Mesothelial cell of epicardium (in vitro differentiated cells): ENCODE data around the gene RBP3. TPM values are rescaled to one million over a fixed set of nuclear protein-coding genes. Genes with fewer than 3 reads are reported as not detected.

ENCODE experiments used
- DNase-seq, 2 experiments: peaks; one replicate each; pipeline ENCODE4 v3.0.0; 2021; ENCODE audit warnings: low spot score in 2 of 2; ENCODE audit not compliant: unreplicated experiment in 2 of 2
- H3K27ac Mint-ChIP-seq: 2 replicates; pipeline ENCODE4 v1.8.0; 2021; ENCODE audit warnings: mixed read lengths
- H3K27me3 Mint-ChIP-seq: 2 replicates; pipeline ENCODE4 v1.8.0; 2021; ENCODE audit warnings: low read depth, mixed read lengths
- H3K36me3 Mint-ChIP-seq: 2 replicates; pipeline ENCODE4 v1.8.0; 2021; ENCODE audit warnings: mixed read lengths
- H3K4me1 Mint-ChIP-seq: 2 replicates; pipeline ENCODE4 v1.8.0; 2021; ENCODE audit warnings: mixed read lengths
- H3K4me3 Mint-ChIP-seq: 2 replicates; pipeline ENCODE4 v1.8.0; 2021; ENCODE audit warnings: mild to moderate bottlenecking, moderate library complexity, mixed read lengths
- H3K9me3 Mint-ChIP-seq: 2 replicates; pipeline ENCODE4 v1.8.0; 2021; ENCODE audit warnings: mixed read lengths
- CTCF ChIP-seq: fragments of 200-600 bp; sonication (generic); IDR thresholded peaks from one replicate; pipeline ENCODE4 v1.5.0; 2021; ENCODE audit warnings: antibody characterized with exemption; ENCODE audit not compliant: unreplicated experiment
- total RNA-seq: library from RNA; stranded (reverse); gene quantifications from 3 replicates; pipeline ENCODE4 v1.2.1, GENCODE V29; 2021

The RBP3 gene
- total RNA-seq, 1 donor from 2014 or later, result not detected

- H3K9me3 Mint-ChIP-seq, result no peaks in the 10 kb centered on the region
- H3K4me3 Mint-ChIP-seq, result no peak overlapping the region
- peaks cover 6% of the 10 kb centered on the region for H3K4me1 Mint-ChIP-seq
- H3K27me3 Mint-ChIP-seq, result no peaks in the 10 kb centered on the region
- H3K36me3 Mint-ChIP-seq, result no peaks in the 10 kb centered on the region
- peak in 1 of 2 experiments; percentile 10 for DNase-seq
- H3K27ac Mint-ChIP-seq, result no peak overlapping the region
- TF ChIP-seq CTCF, result no peak
Observed at GRCh38 chr10:47370015-47370767, 22.0 kb downstream of the RBP3 start.

- H3K27me3 Mint-ChIP-seq, result no peaks in the 10 kb centered on the region
- H3K4me3 Mint-ChIP-seq, result no peak overlapping the region
- no peaks in the 10 kb centered on the region for H3K9me3 Mint-ChIP-seq
- H3K4me1 Mint-ChIP-seq, result peaks cover 8% of the 10 kb centered on the region
- DNase-seq, result peak in 1 of 2 experiments; percentile 11
- no peaks in the 10 kb centered on the region for H3K36me3 Mint-ChIP-seq
- no peak for TF ChIP-seq CTCF
- H3K27ac Mint-ChIP-seq, result no peak overlapping the region
Observed at GRCh38 chr10:47370878-47371277, 22.7 kb downstream of the RBP3 start.

GRCh38 chr10:47371629-47372485, 23.7 kb downstream of the RBP3 start:
- Mint-ChIP-seq H3K4me1 (peaks cover 8% of the 10 kb centered on the region), H3K27me3 (no peaks in the 10 kb centered on the region), H3K4me3 (no peak overlapping the region), H3K9me3 (no peaks in the 10 kb centered on the region), H3K27ac (no peak overlapping the region), H3K36me3 (no peaks in the 10 kb centered on the region)
- DNase-seq, result peak in 1 of 2 experiments; percentile 20
- TF ChIP-seq CTCF, result no peak

- Mint-ChIP-seq H3K27me3 (peaks cover 2% of the 10 kb centered on the region), H3K36me3 (no peaks in the 10 kb centered on the region), H3K9me3 (no peaks in the 10 kb centered on the region), H3K27ac (no peak overlapping the region), H3K4me3 (no peak overlapping the region), H3K4me1 (peaks cover 9% of the 10 kb centered on the region)
- no peak for TF ChIP-seq CTCF
- peak in 1 of 2 experiments; percentile 29 for DNase-seq
Observed at GRCh38 chr10:47372726-47373125, 24.6 kb downstream of the RBP3 start.

- H3K9me3 Mint-ChIP-seq, result no peaks in the 10 kb centered on the region
- H3K27ac Mint-ChIP-seq, result no peak overlapping the region
- no peak for TF ChIP-seq CTCF
- peaks cover 11% of the 10 kb centered on the region for H3K27me3 Mint-ChIP-seq
- H3K4me3 Mint-ChIP-seq, result no peak overlapping the region
- H3K4me1 Mint-ChIP-seq, result peaks cover 8% of the 10 kb centered on the region
- H3K36me3 Mint-ChIP-seq, result no peaks in the 10 kb centered on the region
- peak in 1 of 2 experiments; percentile 27 for DNase-seq
Observed at GRCh38 chr10:47374611-47375536, 26.7 kb downstream of the RBP3 start.
